ENCODE results near the gene CDH1.

Gene CDH1

GRCh38 chr16:68779891-68780290 lies 42.8 kb downstream of the CDH1 start:
- H3K4me3 ChIP-seq (replicated peaks; ENCODE audit: low read depth, low read length): no peak overlapping the region
- no peak for TF ChIP-seq CTCF (IDR thresholded peaks at IDR 0.05; ENCODE audit: low read length, missing control alignments)
- DNase-seq (ENCODE audit: low read depth): no peak

- no peak for DNase-seq (ENCODE audit: low read depth)
- no peak overlapping the region for H3K4me3 ChIP-seq (replicated peaks; ENCODE audit: low read depth, low read length)
- no peak for TF ChIP-seq CTCF (IDR thresholded peaks at IDR 0.05; ENCODE audit: low read length, missing control alignments)
Observed at GRCh38 chr16:68781784-68782183, 44.7 kb downstream of the CDH1 start.

- no peak for TF ChIP-seq CTCF (IDR thresholded peaks at IDR 0.05; ENCODE audit: low read length, missing control alignments)
- no peak overlapping the region for H3K4me3 ChIP-seq (replicated peaks; ENCODE audit: low read depth, low read length)
- no peak for DNase-seq (ENCODE audit: low read depth)
Observed at GRCh38 chr16:68782198-68783174, 45.4 kb downstream of the CDH1 start.

- H3K4me3 ChIP-seq (replicated peaks; ENCODE audit: low read depth, low read length): no peak overlapping the region
- DNase-seq (ENCODE audit: low read depth): no peak
- no peak for TF ChIP-seq CTCF (IDR thresholded peaks at IDR 0.05; ENCODE audit: low read length, missing control alignments)
Observed at GRCh38 chr16:68784226-68784625, 47.1 kb downstream of the CDH1 start.

- H3K4me3 ChIP-seq (replicated peaks; ENCODE audit: low read depth, low read length): no peak overlapping the region
- no peak for DNase-seq (ENCODE audit: low read depth)
Observed at GRCh38 chr16:68784721-68785120, 47.6 kb downstream of the CDH1 start.

GRCh38 chr16:68785715-68786114 lies 48.6 kb downstream of the CDH1 start:
- DNase-seq (ENCODE audit: low read depth): no peak
- no peak for TF ChIP-seq CTCF (IDR thresholded peaks at IDR 0.05; ENCODE audit: low read length, missing control alignments)
- no peak overlapping the region for H3K4me3 ChIP-seq (replicated peaks; ENCODE audit: low read depth, low read length)

More at GRCh38 chr16:68784721-68785120, 47.6 kb downstream of the CDH1 start:
- TF ChIP-seq CTCF (IDR thresholded peaks at IDR 0.05; ENCODE audit: low read length, missing control alignments): no peak
